DOHH2 (cell line): ENCODE data around the gene CAMK2N1.

Source experiments
- H3F3A ChIP-seq: fragments of 200-600 bp; sonication (generic), shearing (Covaris generic); 2 replicates; pipeline ENCODE4 v1.6.0; 2016; ENCODE audit warnings: antibody characterized with exemption, mild to moderate bottlenecking; ENCODE audit not compliant: control insufficient read depth, insufficient read depth
- H3K27ac ChIP-seq: fragments of 200-600 bp; sonication (generic); 2 replicates; pipeline ENCODE4 v1.5.1; 2014; ENCODE audit warnings: low read depth, mild to moderate bottlenecking, low read length, moderate library complexity
- H3K27me3 ChIP-seq: fragments of 200-600 bp; sonication (generic); 2 replicates; pipeline ENCODE4 v1.6.1; 2014; ENCODE audit warnings: mild to moderate bottlenecking, low read length, mixed read lengths; ENCODE audit not compliant: control insufficient read depth
- H3K36me3 ChIP-seq: fragments of 200-600 bp; sonication (generic); 2 replicates; pipeline ENCODE4 v1.6.1; 2014; ENCODE audit warnings: mild to moderate bottlenecking, low read length, moderate library complexity, mixed read lengths; ENCODE audit not compliant: control insufficient read depth
- H3K4me1 ChIP-seq: fragments of 200-600 bp; sonication (generic); 2 replicates; pipeline ENCODE4 v1.6.1; 2014; ENCODE audit warnings: mild to moderate bottlenecking, low read length, mixed read lengths; ENCODE audit not compliant: control insufficient read depth
- H3K4me2 ChIP-seq: fragments of 200-600 bp; sonication (generic); 2 replicates; pipeline ENCODE4 v1.6.0; 2014; ENCODE audit warnings: mild to moderate bottlenecking, low read length, moderate library complexity
- H3K4me3 ChIP-seq: fragments of 200-600 bp; sonication (generic); 2 replicates; pipeline ENCODE4 v1.5.1; 2014; ENCODE audit warnings: mild to moderate bottlenecking, low read length, mixed read lengths
- H3K79me2 ChIP-seq: fragments of 200-600 bp; sonication (generic); 2 replicates; pipeline ENCODE4 v1.6.1; 2014; ENCODE audit warnings: mild to moderate bottlenecking, low read length, mixed read lengths; ENCODE audit not compliant: control insufficient read depth
- H3K9me2 ChIP-seq: fragments of 200-600 bp; sonication (generic); replicated peaks from 2 replicates; pipeline ENCODE4 v1.6.1; 2014; ENCODE audit warnings: mild to moderate bottlenecking, low read length, mixed read lengths; ENCODE audit not compliant: control insufficient read depth
- H3K9me3 ChIP-seq: fragments of 200-600 bp; sonication (generic); 2 replicates; pipeline ENCODE4 v1.6.1; 2014; ENCODE audit warnings: antibody characterized with exemption, low read length, mixed read lengths; ENCODE audit not compliant: control insufficient read depth, insufficient read depth
- H4K20me1 ChIP-seq: fragments of 200-600 bp; sonication (generic); 2 replicates; pipeline ENCODE4 v1.6.0; 2014; ENCODE audit warnings: low read depth, mild to moderate bottlenecking, antibody characterized with exemption, low read length, moderate library complexity; ENCODE audit not compliant: control insufficient read depth, insufficient read depth
- EZH2phosphoT487 ChIP-seq: fragments of 200-600 bp; sonication (generic); IDR thresholded peaks from 2 replicates; pipeline ENCODE4 v1.6.1; 2017; ENCODE audit warnings: borderline replicate concordance, mild to moderate bottlenecking, antibody characterized with exemption, low read length, moderate library complexity, mixed read lengths
- TF ChIP-seq, protein P1 (sequence below): fragments of 200-600 bp; sonication (generic); IDR thresholded peaks from one replicate; pipeline ENCODE4 v1.5.1; 2014; ENCODE audit warnings: antibody characterized with exemption, mild to moderate bottlenecking, low read depth, low read length; ENCODE audit not compliant: poor library complexity, severe bottlenecking

CAMK2N1 gene

GRCh38 chr1:20530901-20531300, 44.9 kb upstream of the CAMK2N1 start:
- Histone ChIP-seq H3K9me3 (no peaks in the 10 kb centered on the region), H3K27ac (no peak overlapping the region), H3K27me3 (peaks cover 42% of the 10 kb centered on the region), H3K4me2 (no peak overlapping the region), H3K79me2 (no peaks in the 10 kb centered on the region), H3K36me3 (no peaks in the 10 kb centered on the region), H3K9me2 (no peaks in the 10 kb centered on the region), H4K20me1 (no peaks in the 10 kb centered on the region), H3K4me1 (no peaks in the 10 kb centered on the region), H3K4me3 (no peak overlapping the region), H3F3A (no peaks in the 10 kb centered on the region)
- no peak for TF ChIP-seq EZH2phosphoT487
- TF ChIP-seq, protein P1, sequence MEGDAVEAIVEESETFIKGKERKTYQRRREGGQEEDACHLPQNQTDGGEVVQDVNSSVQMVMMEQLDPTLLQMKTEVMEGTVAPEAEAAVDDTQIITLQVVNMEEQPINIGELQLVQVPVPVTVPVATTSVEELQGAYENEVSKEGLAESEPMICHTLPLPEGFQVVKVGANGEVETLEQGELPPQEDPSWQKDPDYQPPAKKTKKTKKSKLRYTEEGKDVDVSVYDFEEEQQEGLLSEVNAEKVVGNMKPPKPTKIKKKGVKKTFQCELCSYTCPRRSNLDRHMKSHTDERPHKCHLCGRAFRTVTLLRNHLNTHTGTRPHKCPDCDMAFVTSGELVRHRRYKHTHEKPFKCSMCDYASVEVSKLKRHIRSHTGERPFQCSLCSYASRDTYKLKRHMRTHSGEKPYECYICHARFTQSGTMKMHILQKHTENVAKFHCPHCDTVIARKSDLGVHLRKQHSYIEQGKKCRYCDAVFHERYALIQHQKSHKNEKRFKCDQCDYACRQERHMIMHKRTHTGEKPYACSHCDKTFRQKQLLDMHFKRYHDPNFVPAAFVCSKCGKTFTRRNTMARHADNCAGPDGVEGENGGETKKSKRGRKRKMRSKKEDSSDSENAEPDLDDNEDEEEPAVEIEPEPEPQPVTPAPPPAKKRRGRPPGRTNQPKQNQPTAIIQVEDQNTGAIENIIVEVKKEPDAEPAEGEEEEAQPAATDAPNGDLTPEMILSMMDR, result no peak

DNA sequence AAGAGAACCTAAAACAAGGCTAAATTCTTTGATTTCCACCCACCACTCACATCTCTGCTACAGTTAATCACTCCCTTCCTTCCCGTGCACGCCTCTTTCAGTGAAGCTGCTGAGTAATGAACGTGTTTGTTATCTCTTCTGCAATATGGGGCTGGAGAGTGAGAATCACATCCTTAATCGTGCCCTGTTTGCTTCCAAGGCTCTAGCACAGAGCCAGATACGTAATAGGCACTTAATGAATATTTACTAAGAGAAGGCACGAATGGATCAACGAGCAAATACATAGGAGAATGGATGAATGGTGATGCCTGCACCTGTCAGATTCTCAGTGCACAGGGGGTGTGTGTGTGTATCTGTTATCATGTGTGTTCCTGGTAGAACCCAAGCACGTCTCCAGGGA, 44.3 kb upstream of the CAMK2N1 start:
- Histone ChIP-seq H3K79me2 (no peaks in the 10 kb centered on the region), H3K4me2 (no peak overlapping the region), H3K4me1 (no peaks in the 10 kb centered on the region), H3K9me3 (no peaks in the 10 kb centered on the region), H4K20me1 (no peaks in the 10 kb centered on the region), H3K27ac (no peak overlapping the region), H3K27me3 (peaks cover 40% of the 10 kb centered on the region), H3K36me3 (no peaks in the 10 kb centered on the region), H3F3A (no peaks in the 10 kb centered on the region), H3K9me2 (no peaks in the 10 kb centered on the region), H3K4me3 (no peak overlapping the region)
- TF ChIP-seq, protein P1, result no peak
- no peak for TF ChIP-seq EZH2phosphoT487

GRCh38 chr1:20528221-20528620, 42.2 kb upstream of the CAMK2N1 start:
- H3K27me3 ChIP-seq, result peaks cover 24% of the 10 kb centered on the region
- no peak for TF ChIP-seq EZH2phosphoT487
- TF ChIP-seq, protein P1, result no peak
- no peaks in the 10 kb centered on the region for H3K79me2 ChIP-seq
- H3K9me2 ChIP-seq, result no peaks in the 10 kb centered on the region
- H3K4me3 ChIP-seq, result no peak overlapping the region
- no peak overlapping the region for H3K4me2 ChIP-seq
- no peaks in the 10 kb centered on the region for H3K9me3 ChIP-seq
- H4K20me1 ChIP-seq, result no peaks in the 10 kb centered on the region
- H3K4me1 ChIP-seq, result no peaks in the 10 kb centered on the region
- no peak overlapping the region for H3K27ac ChIP-seq
- no peaks in the 10 kb centered on the region for H3K36me3 ChIP-seq
- no peaks in the 10 kb centered on the region for H3F3A ChIP-seq

DNA sequence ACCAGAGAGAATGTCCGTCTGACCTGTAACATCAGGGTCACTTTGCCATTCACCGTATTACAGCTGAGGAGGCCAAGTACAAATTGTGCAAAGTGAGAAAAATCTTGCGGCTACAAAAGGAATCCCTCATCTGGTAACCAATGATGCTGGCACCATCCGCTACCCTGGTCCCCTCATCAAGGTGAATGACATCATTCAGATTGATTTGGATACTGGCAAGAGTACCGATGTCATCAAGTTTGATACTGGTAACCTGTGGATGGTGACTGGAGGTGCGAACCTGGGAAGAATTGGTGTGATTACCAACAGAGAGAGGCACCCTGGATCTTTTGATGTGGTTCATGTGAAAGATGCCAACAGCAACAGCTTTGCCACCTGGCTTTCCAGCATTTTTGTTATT, 40.3 kb upstream of the CAMK2N1 start:
- Histone ChIP-seq H3K27ac (no peak overlapping the region), H3K4me3 (no peak overlapping the region), H3K9me2 (no peaks in the 10 kb centered on the region), H3K27me3 (peaks cover 19% of the 10 kb centered on the region), H3K9me3 (no peaks in the 10 kb centered on the region), H3K36me3 (no peaks in the 10 kb centered on the region), H3K4me1 (no peaks in the 10 kb centered on the region), H4K20me1 (no peaks in the 10 kb centered on the region), H3F3A (no peaks in the 10 kb centered on the region), H3K79me2 (no peaks in the 10 kb centered on the region), H3K4me2 (no peak overlapping the region)
- no peak for TF ChIP-seq EZH2phosphoT487
- TF ChIP-seq, protein P1, result no peak
